ENCODE data around the gene GBP1. TPM values are rescaled to one million over a fixed set of nuclear protein-coding genes. Genes with fewer than 3 reads are reported as not detected.
"Not testable (repeated sequence)": the region's sequence is repeated elsewhere in the genome, so short reads cannot be mapped to it uniquely, and the experiment has no call there.

GBP1 gene
- polyA plus RNA-seq, 1 donor from 2014 or later: not detected

- not testable (repeated sequence) for H2AFZ ChIP-seq (ENCODE audit: low read depth, low read length); H3K4me3 ChIP-seq (ENCODE audit: low read length); H3K27me3 ChIP-seq (ENCODE audit: insufficient read depth, low read depth, low read length); H3K9ac ChIP-seq (ENCODE audit: low read length); H3K27ac ChIP-seq (ENCODE audit: low read length); H3K9me2 ChIP-seq (ENCODE audit: insufficient read depth, low read length); H3K36me3 ChIP-seq (ENCODE audit: insufficient read depth, low read length); H3F3A ChIP-seq (ENCODE audit: insufficient read depth, low read length, poor library complexity, severe bottlenecking); H3K4me2 ChIP-seq (ENCODE audit: low read length); H3K79me2 ChIP-seq (replicated peaks; ENCODE audit: insufficient read depth, low read length); H3K9me3 ChIP-seq (ENCODE audit: low read length); H4K20me1 ChIP-seq (ENCODE audit: insufficient read depth)
These were observed 14.9 kb downstream of the GBP1 start for GRCh38 chr1:89049901-89050648.

DNA sequence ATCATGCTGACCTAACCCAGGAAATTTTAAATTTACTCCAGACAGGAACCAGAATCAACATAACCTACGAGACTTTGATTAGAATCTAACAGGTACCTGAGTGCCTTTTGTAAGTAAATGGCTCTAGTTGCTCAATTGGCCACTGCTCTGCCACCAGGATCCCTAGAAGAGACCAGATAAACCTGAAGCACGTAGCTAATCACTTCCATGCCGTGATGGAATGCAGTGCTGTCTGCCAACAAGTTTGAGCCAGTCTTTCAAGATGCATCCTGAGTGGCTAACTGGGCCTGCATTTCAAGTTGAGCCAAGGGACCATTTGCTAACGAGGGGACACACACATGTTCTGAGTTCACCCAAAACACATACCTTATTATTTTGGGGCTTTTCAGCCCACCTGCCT is 15.8 kb downstream of the GBP1 start:
- H3K36me3 ChIP-seq (ENCODE audit: insufficient read depth, low read length); H4K20me1 ChIP-seq (ENCODE audit: insufficient read depth); H3F3A ChIP-seq (ENCODE audit: insufficient read depth, low read length, poor library complexity, severe bottlenecking); H3K4me2 ChIP-seq (ENCODE audit: low read length); H2AFZ ChIP-seq (ENCODE audit: low read depth, low read length); H3K79me2 ChIP-seq (replicated peaks; ENCODE audit: insufficient read depth, low read length); H3K9ac ChIP-seq (ENCODE audit: low read length); H3K4me3 ChIP-seq (ENCODE audit: low read length); H3K9me2 ChIP-seq (ENCODE audit: insufficient read depth, low read length); H3K27me3 ChIP-seq (ENCODE audit: insufficient read depth, low read depth, low read length); H3K27ac ChIP-seq (ENCODE audit: low read length); H3K9me3 ChIP-seq (ENCODE audit: low read length): not testable (repeated sequence)

GRCh38 chr1:89047734-89048133 is 17.3 kb downstream of the GBP1 start:
- H2AFZ ChIP-seq (ENCODE audit: low read depth, low read length): no peak overlapping the region
- H3K9me3 ChIP-seq (ENCODE audit: low read length): no peaks in the 10 kb centered on the region
- TF ChIP-seq CTCF (IDR thresholded peaks at IDR 0.05; ENCODE audit: poor library complexity, severe bottlenecking) (no peak), REST (IDR thresholded peaks at IDR 0.05; ENCODE audit: borderline replicate concordance) (no peak), RAD21 (conservative IDR thresholded peaks at IDR 0.05) (no peak), SMC3 (conservative IDR thresholded peaks at IDR 0.05; ENCODE audit: poor library complexity) (no peak), POLR2AphosphoS5 (IDR thresholded peaks at IDR 0.05) (no peak), EZH2 (IDR thresholded peaks at IDR 0.05; ENCODE audit: borderline replicate concordance, insufficient read depth, low read length, poor library complexity, severe bottlenecking) (no peak), MXI1 (conservative IDR thresholded peaks at IDR 0.05; ENCODE audit: poor library complexity, severe bottlenecking) (no peak), EP300 (conservative IDR thresholded peaks at IDR 0.05; ENCODE audit: poor library complexity, severe bottlenecking) (no peak)
- no peaks in the 10 kb centered on the region for H4K20me1 ChIP-seq (ENCODE audit: insufficient read depth)
- no peaks in the 10 kb centered on the region for H3K9me2 ChIP-seq (ENCODE audit: insufficient read depth, low read length)
- H3K9ac ChIP-seq (ENCODE audit: low read length): no peak overlapping the region
- no peaks in the 10 kb centered on the region for H3K36me3 ChIP-seq (ENCODE audit: insufficient read depth, low read length)
- H3K4me3 ChIP-seq (ENCODE audit: low read length): no peak overlapping the region
- H3K27ac ChIP-seq (ENCODE audit: low read length): no peak overlapping the region
- H3F3A ChIP-seq (ENCODE audit: insufficient read depth, low read length, poor library complexity, severe bottlenecking): no peaks in the 10 kb centered on the region
- H3K79me2 ChIP-seq (replicated peaks; ENCODE audit: insufficient read depth, low read length): no peaks in the 10 kb centered on the region
- no peaks in the 10 kb centered on the region for H3K27me3 ChIP-seq (ENCODE audit: insufficient read depth, low read depth, low read length)
- H3K4me2 ChIP-seq (ENCODE audit: low read length): no peak overlapping the region

GRCh38 chr1:89046318-89047183 is 18.5 kb downstream of the GBP1 start:
- H3K36me3 ChIP-seq (ENCODE audit: insufficient read depth, low read length); H3K27ac ChIP-seq (ENCODE audit: low read length); H3K79me2 ChIP-seq (replicated peaks; ENCODE audit: insufficient read depth, low read length); H4K20me1 ChIP-seq (ENCODE audit: insufficient read depth); H3K27me3 ChIP-seq (ENCODE audit: insufficient read depth, low read depth, low read length); H3K4me2 ChIP-seq (ENCODE audit: low read length); H2AFZ ChIP-seq (ENCODE audit: low read depth, low read length); H3K4me3 ChIP-seq (ENCODE audit: low read length); H3K9me3 ChIP-seq (ENCODE audit: low read length); H3F3A ChIP-seq (ENCODE audit: insufficient read depth, low read length, poor library complexity, severe bottlenecking); H3K9me2 ChIP-seq (ENCODE audit: insufficient read depth, low read length); H3K9ac ChIP-seq (ENCODE audit: low read length): not testable (repeated sequence)
